GM23338 (cell line): Measurements from ENCODE around the gene GPR153.

Experiments
- EZH2 ChIP-seq: fragments of 200-600 bp; sonication (generic); IDR thresholded peaks from one replicate; pipeline ENCODE4 v1.8.0; 2017; ENCODE audit warnings: antibody characterized with exemption, mild to moderate bottlenecking, low read depth; ENCODE audit not compliant: unreplicated experiment
- POLR2AphosphoS5 ChIP-seq: IDR thresholded peaks from 2 replicates; pipeline ENCODE4 v1.6.1; 2016; ENCODE audit warnings: antibody characterized with exemption, low read depth
- STAT1 ChIP-seq: IDR thresholded peaks from one replicate; pipeline ENCODE4 v1.6.1; 2016; ENCODE audit warnings: antibody characterized with exemption; ENCODE audit not compliant: unreplicated experiment
- TF ChIP-seq, protein P1 (sequence below), 2 experiments: fragments of 200-600 bp in 1 of 2; sonication (generic) in 1 of 2; conservative IDR thresholded peaks; 2 replicates each; pipeline versions ENCODE4 v1.5.1 to v1.6.1; 2016 to 2017; ENCODE audit warnings: antibody characterized with exemption in 2 of 2, low read depth in 2 of 2, mild to moderate bottlenecking in 2 of 2, moderate library complexity in 1 of 2

GRCh38 chr1:6262555-6263420, 1.9 kb upstream of the GPR153 start:
- TF ChIP-seq, protein P1, sequence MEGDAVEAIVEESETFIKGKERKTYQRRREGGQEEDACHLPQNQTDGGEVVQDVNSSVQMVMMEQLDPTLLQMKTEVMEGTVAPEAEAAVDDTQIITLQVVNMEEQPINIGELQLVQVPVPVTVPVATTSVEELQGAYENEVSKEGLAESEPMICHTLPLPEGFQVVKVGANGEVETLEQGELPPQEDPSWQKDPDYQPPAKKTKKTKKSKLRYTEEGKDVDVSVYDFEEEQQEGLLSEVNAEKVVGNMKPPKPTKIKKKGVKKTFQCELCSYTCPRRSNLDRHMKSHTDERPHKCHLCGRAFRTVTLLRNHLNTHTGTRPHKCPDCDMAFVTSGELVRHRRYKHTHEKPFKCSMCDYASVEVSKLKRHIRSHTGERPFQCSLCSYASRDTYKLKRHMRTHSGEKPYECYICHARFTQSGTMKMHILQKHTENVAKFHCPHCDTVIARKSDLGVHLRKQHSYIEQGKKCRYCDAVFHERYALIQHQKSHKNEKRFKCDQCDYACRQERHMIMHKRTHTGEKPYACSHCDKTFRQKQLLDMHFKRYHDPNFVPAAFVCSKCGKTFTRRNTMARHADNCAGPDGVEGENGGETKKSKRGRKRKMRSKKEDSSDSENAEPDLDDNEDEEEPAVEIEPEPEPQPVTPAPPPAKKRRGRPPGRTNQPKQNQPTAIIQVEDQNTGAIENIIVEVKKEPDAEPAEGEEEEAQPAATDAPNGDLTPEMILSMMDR (conservative IDR thresholded peaks at IDR 0.05; ENCODE audit: low read depth in 2 of 2) = no peak
- TF ChIP-seq STAT1 (no peak), POLR2AphosphoS5 (no peak), EZH2 (no peak)
